Astrocyte of the hippocampus (primary cell): ENCODE results near the gene KIFC1.

Experiments used
- DNase-seq: peaks from one replicate; pipeline ENCODE4 v3.0.0; 2011; ENCODE audit warnings: low read depth, low spot score

KIFC1 gene

GRCh38 chr6:33426590-33427511 is 35.2 kb downstream of the KIFC1 start:
- peak; percentile 15 for DNase-seq

- peak; percentile 58 for DNase-seq
Observed at GRCh38 chr6:33427585-33428223, 36.1 kb downstream of the KIFC1 start.

DNA sequence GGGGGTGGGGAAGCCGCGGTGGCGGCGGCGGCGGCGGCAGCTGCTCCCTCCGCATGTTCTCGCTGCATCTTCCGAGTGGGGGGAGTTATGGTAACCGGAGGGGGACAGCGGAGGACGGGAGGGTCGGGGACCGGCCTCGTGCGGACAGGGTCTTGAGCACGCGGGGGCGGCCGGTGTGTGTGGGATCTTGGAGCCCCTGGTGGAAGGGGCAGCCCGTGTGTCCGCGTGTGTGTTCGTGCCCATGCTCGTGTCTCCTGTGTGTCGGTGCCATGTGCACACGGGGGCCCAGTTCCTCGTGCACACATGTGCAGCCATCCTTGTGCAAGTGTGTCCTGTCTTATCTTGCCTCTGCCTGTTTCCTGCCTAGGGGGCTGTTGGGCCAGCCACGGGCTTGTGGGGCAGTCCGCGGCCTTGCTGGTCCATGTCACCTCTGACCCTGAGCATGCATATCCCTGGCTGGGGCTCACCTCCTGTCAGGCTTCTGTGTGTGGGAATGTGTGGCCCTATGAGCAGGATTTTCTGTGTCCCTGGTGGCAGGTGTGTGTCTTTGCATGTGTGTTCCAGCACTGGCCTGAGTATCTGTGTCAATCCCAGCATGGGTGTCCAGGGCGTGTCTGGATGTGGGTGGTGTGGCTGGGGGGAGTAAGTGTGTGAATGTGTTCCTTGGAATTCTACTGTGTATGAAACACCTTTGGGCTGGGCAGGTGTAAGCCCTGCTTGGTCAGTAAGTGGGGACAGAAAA is 36.8 kb downstream of the KIFC1 start:
- DNase-seq = peak; percentile 17

GRCh38 chr6:33428966-33429749 is 37.5 kb downstream of the KIFC1 start:
- no peak for DNase-seq

DNA sequence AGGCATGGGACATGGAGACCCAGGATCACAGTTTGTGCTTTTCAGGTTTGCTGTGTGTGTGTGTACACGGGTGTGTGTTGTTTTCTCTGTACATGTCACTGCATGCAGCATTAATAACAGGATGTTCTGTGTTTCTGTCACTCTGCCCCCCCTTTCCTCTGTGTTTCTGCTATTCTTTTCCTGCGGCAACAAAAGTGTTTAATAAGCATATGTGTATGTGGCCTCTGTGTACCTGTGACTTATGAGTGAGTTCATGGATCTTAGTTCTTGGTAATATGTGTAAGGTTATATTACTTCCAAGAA is 38.1 kb downstream of the KIFC1 start:
- DNase-seq = no peak

DNA sequence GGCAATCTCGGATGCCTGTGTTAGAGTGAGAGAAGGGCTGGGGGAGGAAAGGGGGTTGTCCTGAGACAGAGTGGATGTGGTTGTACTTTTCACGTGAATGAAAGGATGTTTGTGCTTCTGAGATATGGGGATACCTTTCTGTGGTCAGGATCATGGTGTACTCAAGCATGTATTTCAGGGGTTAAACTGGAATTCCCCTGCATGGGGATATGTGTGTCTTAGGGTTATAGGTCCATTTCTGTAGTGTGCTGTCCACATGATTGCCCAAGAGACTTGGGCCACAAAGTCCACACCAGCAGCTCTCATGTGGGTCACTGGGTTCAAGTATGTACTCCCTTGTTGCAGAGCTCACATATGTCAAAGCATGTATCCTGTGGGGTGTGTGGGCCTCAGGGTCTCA is 38.7 kb downstream of the KIFC1 start:
- DNase-seq = no peak

DNA sequence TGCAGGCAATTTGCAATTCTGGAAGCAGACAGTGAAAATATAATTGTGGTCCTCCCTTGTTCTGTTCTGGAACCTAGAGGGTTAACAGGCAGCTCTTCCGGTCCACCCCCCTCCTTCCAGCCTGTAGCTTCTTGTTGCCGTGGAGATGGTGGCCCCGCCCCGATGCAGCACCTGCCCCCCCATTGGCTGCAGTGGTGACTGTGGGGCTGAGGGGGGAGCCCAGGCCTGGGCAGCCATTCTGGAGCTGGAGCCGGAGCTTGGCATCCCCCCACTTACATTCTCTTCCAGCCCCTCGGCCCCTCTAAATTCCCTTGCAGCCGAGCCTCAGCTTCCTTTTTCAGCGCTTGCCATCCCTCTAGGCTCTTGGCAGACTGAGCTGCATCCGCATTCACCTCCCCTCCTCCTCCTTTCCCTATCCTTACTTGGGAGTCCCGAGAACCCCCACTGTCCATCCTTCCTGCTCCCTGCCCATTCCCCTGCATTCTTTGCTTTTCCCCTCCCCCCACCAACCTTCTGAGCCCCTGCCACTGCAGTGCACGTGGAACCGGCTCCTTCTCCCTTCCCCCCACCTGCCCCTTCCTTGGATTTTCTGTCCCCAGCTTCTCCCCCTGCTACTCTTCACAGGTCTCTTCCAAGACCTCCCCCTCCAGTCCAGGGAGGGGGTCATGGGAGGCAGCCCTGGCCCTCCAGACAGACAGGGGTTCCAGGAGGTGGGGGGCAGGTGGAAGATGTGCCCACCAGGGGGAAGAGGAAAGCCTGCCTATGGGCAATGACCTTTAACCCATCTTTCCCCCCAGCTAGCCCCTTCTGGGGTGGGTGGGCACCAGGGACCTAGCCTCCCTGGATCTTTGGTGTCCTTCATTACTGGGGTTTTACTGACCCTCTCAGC is 39.6 kb downstream of the KIFC1 start:
- DNase-seq = peak; percentile 76

GRCh38 chr6:33431880-33432541 is 40.4 kb downstream of the KIFC1 start:
- DNase-seq = no peak

- no peak for DNase-seq
Observed at GRCh38 chr6:33432546-33432945, 40.9 kb downstream of the KIFC1 start.

GRCh38 chr6:33433001-33433543 is 41.4 kb downstream of the KIFC1 start:
- no peak for DNase-seq

DNA sequence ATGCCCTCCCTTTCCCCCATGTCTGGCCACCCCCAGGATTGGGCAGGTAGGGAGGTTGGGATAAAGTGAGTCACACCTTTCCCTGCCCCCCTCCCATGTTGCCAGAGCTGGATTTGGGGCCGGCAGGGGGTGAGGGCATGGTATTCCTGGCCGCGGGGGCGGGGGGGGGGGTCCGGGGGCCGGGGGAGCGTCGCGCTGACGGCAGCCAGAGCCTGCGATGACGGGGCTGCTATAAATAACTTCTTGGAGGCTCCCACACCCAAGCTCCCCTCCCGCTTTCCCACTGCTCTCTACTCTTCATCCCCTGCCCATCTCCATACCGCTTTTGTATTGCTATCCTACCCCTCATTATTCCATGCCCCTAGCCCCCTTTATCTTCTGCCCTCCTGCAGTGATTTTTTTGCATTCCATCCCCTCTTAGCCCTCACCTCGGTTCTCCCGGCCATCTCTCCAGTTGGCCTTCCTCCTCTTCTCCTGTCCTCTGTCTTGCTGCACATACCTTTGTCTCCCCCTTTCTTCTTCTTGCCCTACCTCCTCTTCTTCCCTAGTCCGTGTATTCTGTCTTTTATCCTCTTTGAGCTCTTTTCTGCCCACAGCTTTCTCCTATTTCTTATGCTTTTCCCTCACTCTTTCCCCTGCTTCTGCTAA is 42.0 kb downstream of the KIFC1 start:
- DNase-seq = peak; percentile 64

GRCh38 chr6:33434961-33435360 is 43.3 kb downstream of the KIFC1 start:
- no peak for DNase-seq

DNA sequence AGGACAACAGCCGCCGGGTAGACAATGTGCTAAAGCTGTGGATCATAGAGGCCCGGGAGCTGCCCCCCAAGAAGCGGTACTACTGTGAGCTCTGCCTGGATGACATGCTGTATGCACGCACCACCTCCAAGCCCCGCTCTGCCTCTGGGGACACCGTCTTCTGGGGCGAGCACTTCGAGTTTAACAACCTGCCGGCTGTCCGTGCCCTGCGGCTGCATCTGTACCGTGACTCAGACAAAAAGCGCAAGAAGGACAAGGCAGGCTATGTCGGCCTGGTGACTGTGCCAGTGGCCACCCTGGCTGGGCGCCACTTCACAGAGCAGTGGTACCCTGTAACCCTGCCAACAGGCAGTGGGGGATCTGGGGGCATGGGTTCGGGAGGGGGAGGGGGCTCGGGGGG is 46.0 kb downstream of the KIFC1 start:
- DNase-seq = no peak

- no peak for DNase-seq
Observed at GRCh38 chr6:33438978-33439594, 47.5 kb downstream of the KIFC1 start.

- DNase-seq = no peak
Observed at GRCh38 chr6:33439956-33440648, 48.5 kb downstream of the KIFC1 start.

DNA sequence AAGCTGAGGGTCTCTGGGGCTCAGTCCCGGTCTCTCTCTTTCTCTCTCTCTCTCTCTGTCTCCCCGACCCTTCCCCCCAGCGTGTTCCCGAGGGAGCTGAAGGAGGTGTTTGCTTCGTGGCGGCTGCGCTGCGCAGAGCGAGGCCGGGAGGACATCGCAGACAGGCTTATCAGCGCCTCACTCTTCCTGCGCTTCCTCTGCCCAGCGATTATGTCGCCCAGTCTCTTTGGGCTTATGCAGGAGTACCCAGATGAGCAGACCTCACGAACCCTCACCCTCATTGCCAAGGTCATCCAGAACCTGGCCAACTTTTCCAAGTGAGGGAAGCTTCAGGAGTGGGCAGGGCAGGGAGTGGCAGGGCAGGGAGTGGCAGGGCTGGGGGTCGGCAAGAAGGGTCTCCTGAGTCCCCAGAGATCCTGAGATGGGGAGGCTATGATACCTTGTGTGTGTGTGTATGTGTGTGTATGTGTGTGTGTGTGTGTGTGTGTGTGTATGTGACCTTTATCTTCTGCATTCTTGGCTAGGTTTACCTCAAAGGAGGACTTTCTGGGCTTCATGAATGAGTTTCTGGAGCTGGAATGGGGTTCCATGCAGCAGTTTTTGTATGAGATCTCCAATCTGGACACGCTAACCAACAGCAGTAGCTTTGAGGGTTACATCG is 49.2 kb downstream of the KIFC1 start:
- no peak for DNase-seq

DNA sequence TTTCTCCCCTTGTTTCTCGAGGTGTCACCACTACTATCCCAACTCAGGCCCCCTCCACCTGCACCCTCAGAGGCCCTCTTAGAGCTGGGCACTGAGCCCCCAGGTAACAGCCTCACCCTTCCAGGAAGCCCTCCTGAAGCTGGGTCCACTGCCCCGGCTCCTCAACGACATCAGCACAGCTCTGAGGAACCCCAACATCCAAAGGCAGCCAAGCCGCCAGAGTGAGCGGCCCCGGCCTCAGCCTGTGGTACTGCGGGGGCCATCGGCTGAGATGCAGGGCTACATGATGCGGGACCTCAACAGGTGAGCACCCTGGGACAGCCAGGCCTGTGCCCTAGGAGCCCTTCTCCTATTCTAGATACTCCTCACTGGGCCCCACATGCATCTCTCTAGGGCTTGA is 49.8 kb downstream of the KIFC1 start:
- DNase-seq = no peak

DNA sequence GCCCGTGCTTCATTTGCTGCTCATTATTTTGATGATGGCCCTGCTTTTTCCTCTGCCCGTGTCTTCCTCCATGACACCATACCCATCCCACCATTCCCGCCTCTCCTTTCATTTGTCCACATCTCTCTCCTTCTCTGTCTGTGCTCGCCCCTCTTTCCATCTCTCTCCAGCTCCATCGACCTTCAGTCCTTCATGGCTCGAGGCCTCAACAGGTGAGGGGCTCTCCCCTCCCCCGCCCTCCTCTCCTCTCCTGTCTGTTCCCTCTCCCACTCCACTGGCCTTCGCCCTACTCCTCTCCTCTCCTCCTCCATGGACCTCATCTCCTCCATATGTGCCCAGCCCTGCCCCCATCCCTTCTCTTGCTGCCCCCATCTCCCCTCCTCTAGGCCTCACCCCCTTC is 50.7 kb downstream of the KIFC1 start:
- no peak for DNase-seq
